GM12864 (cell line): ENCODE results near the gene IFNLR1.

Experiments
- DNase-seq: peaks from one replicate; pipeline ENCODE4 v3.0.0-alpha.2; 2011; ENCODE audit warnings: low read depth
- H3K4me3 ChIP-seq: 2 replicates; pipeline ENCODE4 v1.5.1; 2011; ENCODE audit warnings: mild to moderate bottlenecking, low read depth, low read length, control low read depth
- TF ChIP-seq, protein P1 (sequence below): IDR thresholded peaks from 2 replicates; pipeline ENCODE4 v1.5.1; 2011; ENCODE audit warnings: low read depth, mild to moderate bottlenecking, moderate library complexity, low read length, control low read depth, inconsistent platforms; ENCODE audit errors: missing control alignments

The IFNLR1 gene

GRCh38 chr1:24113641-24114033 lies 73.5 kb downstream of the IFNLR1 start:
- no peak overlapping the region for H3K4me3 ChIP-seq
- TF ChIP-seq, protein P1, sequence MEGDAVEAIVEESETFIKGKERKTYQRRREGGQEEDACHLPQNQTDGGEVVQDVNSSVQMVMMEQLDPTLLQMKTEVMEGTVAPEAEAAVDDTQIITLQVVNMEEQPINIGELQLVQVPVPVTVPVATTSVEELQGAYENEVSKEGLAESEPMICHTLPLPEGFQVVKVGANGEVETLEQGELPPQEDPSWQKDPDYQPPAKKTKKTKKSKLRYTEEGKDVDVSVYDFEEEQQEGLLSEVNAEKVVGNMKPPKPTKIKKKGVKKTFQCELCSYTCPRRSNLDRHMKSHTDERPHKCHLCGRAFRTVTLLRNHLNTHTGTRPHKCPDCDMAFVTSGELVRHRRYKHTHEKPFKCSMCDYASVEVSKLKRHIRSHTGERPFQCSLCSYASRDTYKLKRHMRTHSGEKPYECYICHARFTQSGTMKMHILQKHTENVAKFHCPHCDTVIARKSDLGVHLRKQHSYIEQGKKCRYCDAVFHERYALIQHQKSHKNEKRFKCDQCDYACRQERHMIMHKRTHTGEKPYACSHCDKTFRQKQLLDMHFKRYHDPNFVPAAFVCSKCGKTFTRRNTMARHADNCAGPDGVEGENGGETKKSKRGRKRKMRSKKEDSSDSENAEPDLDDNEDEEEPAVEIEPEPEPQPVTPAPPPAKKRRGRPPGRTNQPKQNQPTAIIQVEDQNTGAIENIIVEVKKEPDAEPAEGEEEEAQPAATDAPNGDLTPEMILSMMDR = no peak
- DNase-seq = no peak

DNA sequence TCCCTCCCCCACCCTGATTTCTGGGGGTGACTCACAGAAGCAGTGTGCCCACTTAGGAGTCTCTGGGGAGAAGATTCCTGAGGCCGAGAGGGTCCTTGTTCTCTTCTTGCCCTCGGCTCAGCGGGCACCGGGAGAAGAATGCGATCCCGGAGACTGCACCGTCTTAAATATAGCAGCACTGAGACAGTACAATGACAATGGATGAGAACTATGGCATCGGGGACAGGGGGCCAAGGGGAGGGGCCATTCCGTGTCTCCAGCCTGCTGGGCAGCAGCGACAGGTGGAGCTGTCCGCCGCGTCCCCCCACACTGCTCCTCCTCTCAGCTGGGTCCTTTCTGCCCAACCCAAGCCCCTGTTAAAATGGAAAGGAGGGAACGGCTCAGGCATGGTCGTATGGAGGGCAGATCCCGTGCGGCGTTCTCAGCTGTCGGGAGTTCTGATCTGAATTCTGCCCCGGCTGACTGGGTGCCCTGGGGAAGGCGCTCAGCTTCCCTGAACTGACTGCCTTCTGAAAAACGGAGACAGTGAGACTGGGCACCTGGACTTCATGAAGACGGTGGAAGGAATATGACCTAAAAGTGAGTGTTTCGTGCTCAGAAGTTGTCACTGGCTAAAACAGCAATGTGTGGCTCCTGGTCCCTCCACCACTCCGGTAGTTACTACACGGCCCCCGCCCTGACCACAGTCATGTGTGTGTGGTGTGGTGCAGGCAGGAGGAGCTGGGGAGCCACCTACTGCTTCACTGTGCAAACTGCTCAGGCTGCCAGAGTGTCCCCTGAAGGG lies 74.9 kb downstream of the IFNLR1 start, which contains the start of gene MYOM3:
Gene MYOM3, minus strand, starts transcription at position 140 of the 784 bp plus-strand sequence. CDS start 3,499 bp downstream, outside the sequence.
- DNase-seq = peak; percentile 12
- no peak within 1 kb of the TSS for H3K4me3 ChIP-seq
- TF ChIP-seq, protein P1 = peak; percentile 45

GRCh38 chr1:24111262-24111995 lies 75.7 kb downstream of the IFNLR1 start:
- no peak for DNase-seq
- H3K4me3 ChIP-seq = no peak overlapping the region
- TF ChIP-seq, protein P1 = no peak

DNA sequence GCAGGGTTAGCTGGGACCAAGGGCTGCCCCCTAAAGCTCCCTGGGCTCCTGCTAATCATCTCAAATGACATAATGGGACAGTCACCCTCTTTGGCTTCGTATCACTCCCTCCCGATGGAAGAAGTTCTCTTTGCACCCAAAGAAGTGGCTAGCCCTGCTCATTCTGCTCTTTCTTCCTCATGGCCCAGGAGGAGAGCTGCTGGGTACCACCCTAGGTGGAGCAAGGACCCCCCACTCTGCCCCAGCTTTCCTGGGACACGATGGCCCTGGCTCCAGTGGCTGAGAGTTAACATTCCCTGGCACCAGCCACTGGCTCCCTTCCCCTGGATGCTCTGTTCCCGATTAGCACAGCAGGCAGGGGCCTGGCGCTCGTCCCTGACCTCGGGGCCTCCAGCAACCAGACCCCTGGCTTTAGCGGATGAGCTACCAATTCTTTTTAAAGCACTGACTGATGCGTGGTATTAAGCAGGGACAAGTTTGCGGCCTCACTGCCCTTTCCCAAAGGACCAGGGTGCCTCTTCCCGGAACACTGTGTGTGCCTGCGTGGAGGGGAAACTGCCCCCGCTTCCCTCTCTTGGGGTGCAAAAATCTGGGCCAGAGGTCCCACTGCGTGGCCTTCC lies 76.3 kb downstream of the IFNLR1 start:
- DNase-seq = no peak
- H3K4me3 ChIP-seq = no peak overlapping the region
- TF ChIP-seq, protein P1 = no peak

- H3K4me3 ChIP-seq = no peak overlapping the region
- TF ChIP-seq, protein P1 = no peak
- no peak for DNase-seq
Measured at GRCh38 chr1:24109686-24110475, 77.2 kb downstream of the IFNLR1 start.

- H3K4me3 ChIP-seq = no peak overlapping the region
- DNase-seq = no peak
- TF ChIP-seq, protein P1 = no peak
Measured at GRCh38 chr1:24109166-24109483, 78.0 kb downstream of the IFNLR1 start.
